GM21723 (cell line): ENCODE results near the gene ZNF418.
A peak's percentile ranks its signal among the peaks of the same experiment; 100 is the strongest.

ENCODE experiments used
- ATAC-seq: cut with Tn5 transposase; IDR thresholded peaks from one replicate; pipeline ENCODE4 v1.9.1; 2021; ENCODE audit warnings: mild to moderate bottlenecking, moderate library complexity; ENCODE audit not compliant: unreplicated experiment

The ZNF418 gene

GRCh38 chr19:57934820-57935665 lies at the start of gene ZNF418:
Gene ZNF418 (minus strand): TSS chr19:57935402. CDS start chr19:57933822, 1,580 bp downstream.
- ATAC-seq, result peak; percentile 48

GRCh38 chr19:57978586-57979289 lies 43.5 kb upstream of the ZNF418 start:
- ATAC-seq, result no peak

GRCh38 chr19:57974434-57974833 lies 39.2 kb upstream of the ZNF418 start, which contains the start of gene C19orf18:
Gene C19orf18 (minus strand): TSS chr19:57974534. CDS start chr19:57974432, 102 bp downstream.
- ATAC-seq, result no peak

- ATAC-seq, result no peak
Observed at GRCh38 chr19:57964761-57965160, 29.6 kb upstream of the ZNF418 start.

GRCh38 chr19:57961785-57962184 lies 26.6 kb upstream of the ZNF418 start:
- no peak for ATAC-seq

GRCh38 chr19:57954996-57955395 lies 19.8 kb upstream of the ZNF418 start:
- ATAC-seq, result no peak

- no peak for ATAC-seq
Observed at GRCh38 chr19:57949702-57950101, 14.5 kb upstream of the ZNF418 start.

- no peak for ATAC-seq
Observed at GRCh38 chr19:57949296-57949695, 14.1 kb upstream of the ZNF418 start.

- ATAC-seq, result peak; percentile 89
Observed at GRCh38 chr19:57947419-57948134, 12.4 kb upstream of the ZNF418 start, which contains the start of gene ZNF256. Gene ZNF256 (minus strand): TSS chr19:57947706. CDS start chr19:57947474, 232 bp downstream.

GRCh38 chr19:57947088-57947418 lies 11.9 kb upstream of the ZNF418 start:
- ATAC-seq, result no peak

- ATAC-seq, result no peak
Observed at GRCh38 chr19:57946316-57946715, 11.1 kb upstream of the ZNF418 start.

GRCh38 chr19:57941593-57941992 lies 6.4 kb upstream of the ZNF418 start:
- ATAC-seq, result no peak

- ATAC-seq, result no peak
Observed at GRCh38 chr19:57935731-57936130, 529 bp upstream of the ZNF418 start.

GRCh38 chr19:57927587-57927986 lies 7.6 kb downstream of the ZNF418 start:
- ATAC-seq, result no peak

- peak; percentile 92 for ATAC-seq
Observed at GRCh38 chr19:57916168-57916995, 18.8 kb downstream of the ZNF418 start, which contains the start of gene ZNF417. Gene ZNF417 (minus strand): TSS chr19:57916592. CDS start chr19:57916411, 181 bp downstream.

GRCh38 chr19:57914531-57914930 lies 20.7 kb downstream of the ZNF418 start:
- no peak for ATAC-seq

GRCh38 chr19:57907394-57907793 lies 27.8 kb downstream of the ZNF418 start:
- ATAC-seq, result no peak

- no peak for ATAC-seq
Observed at GRCh38 chr19:57905258-57905657, 29.9 kb downstream of the ZNF418 start.

- no peak for ATAC-seq
Observed at GRCh38 chr19:57903618-57904184, 31.5 kb downstream of the ZNF418 start.

GRCh38 chr19:57900311-57900710 lies 34.9 kb downstream of the ZNF418 start:
- ATAC-seq, result no peak
